A673 (cell line): Measurements from ENCODE around the gene USPL1.

Source experiments
- CTCF ChIP-seq: fragments of 300-800, 200-600 bp; sonication (generic); conservative IDR thresholded peaks from 2 replicates; pipeline ENCODE4 v1.5.1; 2017; ENCODE audit warnings: low read depth, mild to moderate bottlenecking, antibody characterized with exemption, low read length, moderate library complexity, mixed read lengths
- EZH2 ChIP-seq: fragments of 200-600 bp; sonication (generic); IDR thresholded peaks from 2 replicates; pipeline ENCODE4 v1.6.1; 2017; ENCODE audit warnings: borderline replicate concordance, low read depth, mild to moderate bottlenecking, mixed read lengths, antibody characterized with exemption, low read length; ENCODE audit not compliant: poor library complexity, severe bottlenecking

- TF ChIP-seq CTCF (no peak), EZH2 (no peak)
These were observed 3.2 kb downstream of the USPL1 start for GRCh38 chr13:30620941-30621340.
